GM18951 (cell line): ENCODE measurements around the gene MECP2.

ENCODE experiments used
- POLR2A ChIP-seq: IDR thresholded peaks from 4 replicates; pipeline ENCODE4 v1.6.1; 2011; ENCODE audit warnings: mild to moderate bottlenecking; ENCODE audit not compliant: insufficient read length, insufficient read depth; ENCODE audit errors: extremely low read depth
- in situ Hi-C: fragments of 300-500 bp; cut with MboI; formaldehyde crosslinking; loops from one replicate; pipeline ENCODE4 v1.12.0; 2022; ENCODE audit warnings: low sequenced_read_pairs, mixed read lengths, inconsistent platforms; ENCODE audit not compliant: unreplicated experiment

MECP2 gene

DNA sequence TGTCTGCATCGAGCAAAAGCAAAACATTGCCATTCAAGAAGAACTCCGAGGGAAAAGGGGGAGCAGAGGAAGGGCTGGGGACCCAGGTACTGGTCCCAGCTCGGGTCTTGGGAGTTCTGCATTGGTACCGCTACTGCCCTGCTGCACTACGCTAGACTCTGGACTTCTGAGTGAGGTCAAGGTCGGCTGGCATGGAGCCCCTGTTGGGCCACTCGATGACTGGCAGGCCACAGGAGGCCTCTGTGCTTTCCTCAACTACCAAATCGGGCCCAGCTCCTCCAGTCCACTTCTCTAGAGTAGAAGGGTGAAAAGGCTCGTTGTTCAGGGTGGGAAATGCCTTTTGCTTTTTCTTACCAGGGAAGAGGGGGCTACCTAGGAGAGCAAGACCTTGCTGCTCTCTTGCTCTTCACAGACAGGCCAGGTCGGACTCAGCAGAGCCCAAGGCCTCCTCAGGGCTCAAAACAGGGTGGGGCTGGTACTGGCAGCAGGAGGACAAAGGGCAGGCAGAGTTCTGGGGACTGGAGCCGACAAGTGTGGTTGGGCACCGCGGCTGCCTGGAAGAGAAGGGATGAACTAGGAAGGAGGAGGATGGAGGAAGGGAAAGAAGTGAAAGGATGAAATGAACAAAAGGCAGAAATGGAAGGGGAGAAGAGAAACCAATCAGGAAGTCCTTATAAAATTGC lies 68.9 kb downstream of the MECP2 start:
- TF ChIP-seq POLR2A: no peak
- in situ Hi-C loops: no loop called here

DNA sequence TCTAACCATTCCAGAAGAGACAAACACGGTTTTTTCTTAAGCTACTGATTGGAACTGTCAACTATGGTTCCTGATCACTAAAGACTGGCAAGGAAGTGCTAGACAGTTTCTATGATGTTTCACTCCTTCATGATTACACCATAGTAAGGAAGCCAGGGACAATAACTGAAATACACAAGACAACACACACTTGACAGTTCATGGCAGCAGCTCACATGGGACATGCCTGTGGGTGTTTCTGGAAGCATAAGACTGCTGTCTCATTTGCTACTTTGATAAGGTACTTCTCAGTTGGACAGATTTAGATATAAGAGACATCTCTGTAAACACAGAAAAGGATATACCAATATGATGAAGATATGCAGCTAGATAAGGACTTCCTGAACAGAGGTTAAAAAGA lies 69.5 kb downstream of the MECP2 start:
- TF ChIP-seq POLR2A: no peak
- in situ Hi-C loops: no loop called here

- in situ Hi-C loops: no loop called here
- TF ChIP-seq POLR2A: no peak
These were observed 70.5 kb downstream of the MECP2 start for GRCh38 chrX:154027022-154027402.

DNA sequence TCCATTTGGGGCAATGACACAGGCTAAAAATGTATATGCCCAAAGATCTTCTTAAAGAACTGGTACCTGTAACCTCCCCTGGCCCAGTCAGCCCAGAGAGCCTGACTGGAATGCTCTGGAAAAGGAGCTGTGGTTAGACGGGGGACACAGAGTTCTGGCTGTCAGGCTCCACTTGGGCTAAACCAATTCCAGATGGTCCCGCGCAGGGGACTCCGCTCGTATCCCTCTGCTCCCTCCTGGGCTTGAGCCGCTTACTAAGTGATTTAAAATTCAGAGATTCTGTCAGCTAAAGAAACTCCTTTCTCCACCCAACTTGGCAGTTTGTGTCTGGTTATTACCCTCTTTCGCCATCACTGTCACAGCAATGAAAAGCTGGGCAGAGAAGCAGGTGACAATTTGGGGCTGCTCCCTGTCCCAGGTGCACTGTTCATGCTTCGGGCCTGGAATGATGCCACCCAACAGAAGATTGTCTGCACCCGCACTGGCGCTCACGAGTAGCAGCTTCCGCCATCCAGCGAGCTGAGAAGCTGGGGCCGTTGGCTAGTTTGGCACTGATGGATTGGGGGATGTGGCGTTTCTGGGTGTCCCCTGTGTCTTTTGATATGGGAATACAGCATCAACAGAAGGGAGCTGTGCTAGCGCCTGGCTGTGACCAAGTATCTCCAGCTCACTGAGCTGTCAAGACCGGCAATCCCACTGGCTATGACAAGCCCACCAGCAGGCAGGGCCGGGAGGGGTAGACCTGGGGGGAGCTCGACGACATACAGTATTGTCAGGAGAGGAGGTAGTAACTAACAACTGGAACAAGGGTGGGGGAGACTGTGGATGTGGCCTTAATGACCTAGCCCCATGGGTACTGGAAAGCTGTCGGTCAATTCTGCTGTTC lies 71.1 kb downstream of the MECP2 start:
- in situ Hi-C loops: no loop called here
- no peak for TF ChIP-seq POLR2A

- TF ChIP-seq POLR2A: no peak
- in situ Hi-C loops: no loop called here
These were observed 72.3 kb downstream of the MECP2 start for GRCh38 chrX:154025230-154025629.

- TF ChIP-seq POLR2A: no peak
These were observed 73.2 kb downstream of the MECP2 start for GRCh38 chrX:154024271-154024670.

DNA sequence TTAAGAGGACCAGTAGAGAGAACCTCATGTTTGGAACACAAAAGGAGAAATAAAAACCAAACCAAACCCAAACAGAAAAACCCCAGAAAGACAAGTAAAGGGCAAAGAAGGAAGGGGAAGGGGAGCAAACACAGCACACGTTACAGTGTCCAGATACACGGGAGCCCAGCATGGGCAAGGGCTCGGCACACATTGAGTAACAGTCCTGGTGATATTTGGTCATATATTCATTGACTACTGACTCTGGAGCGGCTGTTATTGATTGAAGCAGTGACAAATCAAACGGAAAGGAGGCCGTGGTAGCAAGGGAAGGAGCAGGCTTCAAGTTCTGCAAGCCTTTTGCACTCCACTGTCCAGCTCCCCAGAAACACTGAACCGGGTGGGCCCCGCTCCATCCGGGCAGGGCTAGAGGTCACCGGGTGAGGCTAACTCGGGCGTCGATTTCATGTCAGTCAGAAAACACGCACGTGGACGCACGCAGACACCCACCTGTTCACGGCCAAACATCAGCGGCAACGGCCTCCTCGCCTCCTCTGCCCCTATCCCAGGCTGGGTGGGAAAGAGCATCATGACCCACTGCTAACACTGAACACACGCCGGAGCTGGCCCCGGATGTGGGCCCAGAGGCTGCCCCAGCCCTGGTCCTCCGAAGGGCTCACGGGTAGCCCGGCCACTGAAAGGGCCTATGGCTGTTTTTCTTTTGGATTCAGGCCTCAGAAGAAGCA lies 74.1 kb downstream of the MECP2 start:
- in situ Hi-C loops: loop anchor here (25.0 kb wide), 1 partner anchor 514 kb away; the partner anchor contains the start of genes G6PD and IKBKG
- no peak for TF ChIP-seq POLR2A

More at GRCh38 chrX:154024271-154024670, 73.2 kb downstream of the MECP2 start:
- in situ Hi-C loops: loop anchor here (25.0 kb wide), 1 partner anchor 513 kb away; the partner anchor contains the start of genes G6PD and IKBKG

DNA sequence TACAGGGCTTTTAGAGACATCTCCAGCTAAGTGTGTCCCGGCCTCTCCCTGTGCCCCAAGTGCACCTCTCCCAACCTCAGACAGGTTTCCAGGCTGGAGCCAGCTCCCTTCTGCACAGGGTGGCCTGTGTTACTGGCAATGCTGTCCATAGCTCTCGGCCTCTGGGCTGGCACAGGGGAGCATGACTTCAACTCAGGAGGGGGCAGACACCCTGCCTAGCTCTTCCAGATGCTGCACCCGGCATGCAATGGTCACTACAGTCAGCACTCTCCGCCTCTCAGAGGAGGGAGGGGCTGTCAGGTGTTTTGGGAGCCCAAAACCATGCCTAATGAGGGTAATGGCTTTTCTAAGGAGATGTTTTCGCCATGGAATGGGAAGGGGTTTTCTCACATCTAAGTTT lies 75.4 kb downstream of the MECP2 start:
- in situ Hi-C loops: loop anchor here (25.0 kb wide), 1 partner anchor 515 kb away; the partner anchor contains the start of genes G6PD and IKBKG
- TF ChIP-seq POLR2A: no peak

GRCh38 chrX:154021131-154021611 lies 76.3 kb downstream of the MECP2 start:
- no peak for TF ChIP-seq POLR2A
- in situ Hi-C loops: loop anchor here (25.0 kb wide), 1 partner anchor 516 kb away; the partner anchor contains the start of genes G6PD and IKBKG

DNA sequence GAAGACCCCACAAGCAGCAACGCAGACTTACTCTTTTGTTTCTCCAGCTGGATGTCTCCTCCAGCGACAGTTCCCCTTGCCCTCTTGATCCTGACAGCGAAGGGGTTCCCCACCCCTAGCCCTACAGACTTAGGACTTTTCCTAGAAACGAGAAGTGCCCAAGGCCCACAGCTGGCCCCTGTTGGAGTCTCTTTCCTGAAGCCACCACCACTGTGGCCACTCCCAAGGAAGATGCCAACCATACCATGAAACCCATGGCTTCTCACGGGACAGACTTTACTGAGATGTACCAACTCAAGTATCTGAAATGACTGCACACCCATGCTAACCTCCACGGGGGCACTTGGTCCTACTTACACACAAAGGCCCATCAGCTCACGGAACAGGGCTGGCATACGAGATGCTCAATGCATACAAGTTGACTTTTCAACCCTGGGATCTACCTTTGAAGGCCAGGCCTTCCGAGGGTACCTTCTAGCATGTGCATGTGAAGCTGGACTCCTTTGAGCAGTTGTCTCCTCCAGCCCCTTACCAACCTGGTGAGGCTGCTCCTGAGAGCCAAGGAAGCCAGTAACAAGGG lies 76.9 kb downstream of the MECP2 start:
- TF ChIP-seq POLR2A: no peak
- in situ Hi-C loops: loop anchor here (25.0 kb wide), 1 partner anchor 517 kb away; the partner anchor contains the start of genes G6PD and IKBKG

GRCh38 chrX:154019633-154020528 lies 77.6 kb downstream of the MECP2 start, which contains the start of gene IRAK1:
TSS of gene IRAK1 (minus strand) at chrX:154019902. CDS start at chrX:154019812, 90 bp downstream.
- TF ChIP-seq POLR2A: peak; percentile 73
- in situ Hi-C loops: loop anchor here (25.0 kb wide), 1 partner anchor 517 kb away; the partner anchor contains the start of genes G6PD and IKBKG
